ENCODE measurements around the gene PPP1R2C.
A peak's percentile ranks its signal among the peaks of the same experiment; 100 is the strongest.

The PPP1R2C gene

GRCh38 chrX:42821803-42822443, 44.0 kb upstream of the PPP1R2C start (continued):
- TF ChIP-seq ELK4 (IDR thresholded peaks at IDR 0.05; ENCODE audit: borderline replicate concordance, low read depth, low read length) (no peak), PRDM2 (tag by site-specific recombination; IDR thresholded peaks at IDR 0.05; ENCODE audit: borderline replicate concordance) (no peak), ZNF621 (tag by site-specific recombination; IDR thresholded peaks at IDR 0.05) (no peak), BCL11A (tag by site-specific recombination; IDR thresholded peaks at IDR 0.05; ENCODE audit: low read depth) (no peak), ZNF311 (tag by site-specific recombination; IDR thresholded peaks at IDR 0.05; ENCODE audit: borderline replicate concordance) (no peak), ZNF2 (tag by site-specific recombination; IDR thresholded peaks at IDR 0.05) (no peak), ZNF404 (tag by site-specific recombination; IDR thresholded peaks at IDR 0.05) (no peak), FEZF1 (tag by site-specific recombination; IDR thresholded peaks at IDR 0.05) (no peak), ZNF274 (IDR thresholded peaks at IDR 0.05; ENCODE audit: low read length) (no peak), ZNF274 (tag by site-specific recombination; IDR thresholded peaks at IDR 0.05; ENCODE audit: borderline replicate concordance) (no peak)

- no peaks in the 10 kb centered on the region for H3K4me1 ChIP-seq (ENCODE audit: control insufficient read depth, insufficient read depth, low read length)
- no peak for TF ChIP-seq ZNF623 (tag by site-specific recombination; IDR thresholded peaks at IDR 0.05)
- no peak for TF ChIP-seq KLF10 (tag by site-specific recombination; IDR thresholded peaks at IDR 0.05)
- no peak for TF ChIP-seq ZNF174 (tag by site-specific recombination; IDR thresholded peaks at IDR 0.05)
- TF ChIP-seq SETDB1 (IDR thresholded peaks at IDR 0.05; ENCODE audit: insufficient read length, low read length): peak; percentile 15
- no peaks in the 10 kb centered on the region for H3K36me3 ChIP-seq (ENCODE audit: control insufficient read depth in 2 of 2, insufficient read depth in 1 of 2, low read length in 2 of 2)
- no peak overlapping the region for H3K4me3 ChIP-seq (ENCODE audit: low read depth, low read length)
- H3K9me3 ChIP-seq (ENCODE audit: control insufficient read depth, insufficient read depth, low read depth, low read length): no peaks in the 10 kb centered on the region; the same call in 1 of the 2 replicates
- ChIA-PET POLR2A (no interaction called here), CTCF (no interaction called here)
- no peak overlapping the region for H3K27ac ChIP-seq (ENCODE audit: extremely low read depth, low read depth, low read length)
Measured at GRCh38 chrX:42818151-42818921, 40.4 kb upstream of the PPP1R2C start.

- ChIA-PET POLR2A (no interaction called here), CTCF (no interaction called here)
- H3K9me3 ChIP-seq (ENCODE audit: control insufficient read depth, insufficient read depth, low read depth, low read length): no peaks in the 10 kb centered on the region
- H3K27ac ChIP-seq (ENCODE audit: extremely low read depth, low read depth, low read length): no peak overlapping the region
- no peaks in the 10 kb centered on the region for H3K4me1 ChIP-seq (ENCODE audit: control insufficient read depth, insufficient read depth, low read length)
- no peak overlapping the region for H3K4me3 ChIP-seq (ENCODE audit: low read depth, low read length)
- no peaks in the 10 kb centered on the region for H3K36me3 ChIP-seq (ENCODE audit: control insufficient read depth in 2 of 2, insufficient read depth in 1 of 2, low read length in 2 of 2)
- TF ChIP-seq BCL11A (tag by site-specific recombination; IDR thresholded peaks at IDR 0.05; ENCODE audit: low read depth): no peak
- no peak for TF ChIP-seq KLF10 (tag by site-specific recombination; IDR thresholded peaks at IDR 0.05)
- no peak for TF ChIP-seq ZNF114 (tag by site-specific recombination; IDR thresholded peaks at IDR 0.05)
- TF ChIP-seq ZBTB10 (tag by site-specific recombination; IDR thresholded peaks at IDR 0.05): no peak
- no peak for TF ChIP-seq ZNF214 (tag by site-specific recombination; IDR thresholded peaks at IDR 0.05; ENCODE audit: borderline replicate concordance)
- TF ChIP-seq ZSCAN18 (tag by site-specific recombination; IDR thresholded peaks at IDR 0.05): no peak
Measured at GRCh38 chrX:42809569-42809968, 31.6 kb upstream of the PPP1R2C start.

Measured in HEK293 (cell line).